Measurements from ENCODE around the gene CGB8.
A peak's percentile ranks its signal among the peaks of the same experiment; 100 is the strongest.
"Not testable (repeated sequence)": the region's sequence is repeated elsewhere in the genome, so short reads cannot be mapped to it uniquely, and the experiment has no call there.

The CGB8 gene

DNA sequence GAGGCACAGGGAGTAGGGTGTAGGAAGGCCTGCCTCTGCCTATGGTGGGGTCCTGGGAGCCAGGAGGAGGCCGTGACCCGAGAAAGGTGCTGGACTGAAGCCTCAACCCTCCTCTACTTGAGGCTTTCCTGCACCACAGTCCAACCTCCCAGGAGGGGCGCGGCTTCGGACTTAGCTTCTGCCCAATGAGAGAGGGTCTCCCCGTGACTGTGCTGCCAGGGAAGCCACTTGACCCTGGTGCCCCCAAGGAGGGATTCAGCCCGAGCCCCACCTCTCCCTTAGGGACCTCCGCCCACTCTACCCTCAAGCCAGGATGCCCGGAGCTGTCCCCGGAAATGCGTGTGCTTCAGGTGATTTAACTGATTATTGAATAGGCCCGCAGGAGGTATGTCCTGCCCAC is at the start of gene CGB8:
CGB8 (minus strand) TSS at position 101 of the 400 bp plus-strand sequence. CDS start 372 bp downstream, outside the sequence.
- not testable (repeated sequence) for DNase-seq

DNA sequence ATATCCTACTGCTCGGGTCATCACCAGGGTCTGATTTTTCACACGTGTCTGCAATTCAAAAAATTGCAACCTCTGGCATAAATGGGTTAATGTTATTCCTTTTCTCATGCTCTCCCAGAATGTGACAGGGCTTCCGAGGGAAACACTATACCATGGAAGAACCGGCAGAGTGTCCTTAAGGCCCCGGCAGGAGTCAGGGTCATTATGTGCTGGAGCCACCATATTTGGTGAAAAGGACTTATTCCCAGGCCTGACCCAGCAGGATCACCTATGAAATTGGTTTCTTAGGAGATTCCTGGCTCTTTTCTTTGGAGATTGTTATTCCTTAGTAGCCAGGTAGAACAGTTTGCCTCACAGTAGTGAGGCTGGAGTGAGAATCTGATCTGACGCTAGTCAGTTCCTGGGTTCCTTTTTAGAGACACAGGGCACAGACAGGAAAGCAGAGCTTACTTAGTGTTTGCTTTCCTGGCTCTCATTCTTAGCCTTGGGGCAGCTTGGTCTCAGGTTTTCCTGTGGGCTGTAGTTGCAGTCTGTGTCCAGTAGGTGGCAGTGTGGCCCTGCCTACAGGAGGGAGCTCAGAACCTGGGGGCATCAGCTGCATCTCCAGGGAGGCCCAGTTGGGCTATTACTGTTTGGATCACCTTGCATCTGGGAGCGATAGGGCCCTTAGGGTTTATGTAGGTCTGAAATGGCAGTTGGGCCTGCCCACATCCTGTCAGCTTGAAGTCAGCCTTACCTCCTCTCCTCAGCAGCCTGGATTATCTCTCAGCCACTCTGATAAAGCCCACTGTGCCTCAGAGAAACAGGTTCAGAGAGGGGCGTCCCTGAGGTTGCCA is 48.8 kb upstream of the CGB8 start:
- DNase-seq: peak; percentile 57

GRCh38 chr19:49094505-49095482 is 45.9 kb upstream of the CGB8 start:
- no peak for DNase-seq

- DNase-seq: no peak
These were observed 43.8 kb upstream of the CGB8 start for GRCh38 chr19:49092686-49093085.

- DNase-seq: no peak
These were observed 42.6 kb upstream of the CGB8 start for GRCh38 chr19:49091391-49092038.

GRCh38 chr19:49086296-49086695 is 37.4 kb upstream of the CGB8 start:
- no peak for DNase-seq

GRCh38 chr19:49085868-49086232 is 36.9 kb upstream of the CGB8 start:
- no peak for DNase-seq

- peak; percentile 96 for DNase-seq
These were observed 36.3 kb upstream of the CGB8 start, which contains the start of gene SNRNP70 for GRCh38 chr19:49085020-49085867. SNRNP70 (plus strand) TSS chr19:49085451; CDS start chr19:49086415, 964 bp downstream.

DNA sequence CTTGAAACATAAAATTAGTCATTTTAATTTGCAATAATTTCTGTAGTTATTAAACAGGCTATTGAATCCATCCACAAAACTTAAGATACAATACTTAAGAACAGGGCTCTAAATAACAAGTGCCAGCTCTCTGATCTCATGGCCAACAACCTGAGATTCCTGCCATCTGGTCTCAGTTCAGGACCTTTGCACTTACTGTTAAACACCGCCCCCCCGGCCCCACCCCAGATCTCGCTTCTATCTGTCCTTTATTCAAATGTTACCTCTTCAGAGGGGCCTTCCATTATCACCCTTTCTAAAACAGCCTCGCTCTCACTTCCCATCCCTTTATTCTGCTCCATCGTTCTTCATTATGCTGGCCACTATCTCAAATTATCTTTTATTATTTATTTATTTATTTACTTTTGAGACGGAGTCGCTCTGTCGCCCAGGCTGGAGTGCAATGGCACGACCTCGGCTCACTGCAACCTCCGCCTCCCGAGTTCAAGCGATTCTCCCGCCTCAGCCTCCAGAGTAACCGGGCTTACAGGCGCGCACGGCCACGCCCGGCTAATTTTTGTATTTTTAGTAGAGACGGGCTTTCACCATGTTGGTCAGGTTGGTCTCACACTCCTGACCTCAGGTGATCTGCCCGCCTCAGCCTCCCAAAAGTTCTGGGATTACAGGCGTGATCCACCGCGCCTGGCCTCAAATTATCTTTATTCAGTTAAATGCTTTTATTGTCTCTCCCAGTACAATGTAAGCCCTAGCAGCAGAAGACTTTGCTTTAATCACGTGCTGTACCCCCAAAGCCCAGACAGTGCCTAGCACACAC is 35.5 kb upstream of the CGB8 start:
- DNase-seq: no peak

DNA sequence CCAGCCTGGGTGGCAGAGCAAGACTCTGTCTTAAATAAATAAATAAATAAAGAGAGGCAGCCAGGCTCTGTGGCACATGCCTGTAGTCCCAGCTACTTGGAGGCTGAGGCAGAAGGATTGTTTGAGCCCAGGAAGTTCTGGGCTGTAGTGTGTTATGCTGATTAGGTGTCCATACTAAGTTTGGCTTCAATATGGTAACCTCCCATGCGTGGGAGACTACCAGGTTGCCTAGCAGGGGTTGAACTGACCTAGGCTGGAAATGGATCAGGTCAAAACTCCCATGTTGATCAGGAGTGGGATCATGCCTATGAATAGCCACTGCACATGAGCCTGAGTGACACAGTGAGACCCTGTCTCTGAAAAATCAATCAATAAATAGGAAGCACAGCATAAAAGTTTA is 32.4 kb upstream of the CGB8 start:
- DNase-seq: no peak

GRCh38 chr19:49080392-49080791 is 31.5 kb upstream of the CGB8 start:
- no peak for DNase-seq

DNA sequence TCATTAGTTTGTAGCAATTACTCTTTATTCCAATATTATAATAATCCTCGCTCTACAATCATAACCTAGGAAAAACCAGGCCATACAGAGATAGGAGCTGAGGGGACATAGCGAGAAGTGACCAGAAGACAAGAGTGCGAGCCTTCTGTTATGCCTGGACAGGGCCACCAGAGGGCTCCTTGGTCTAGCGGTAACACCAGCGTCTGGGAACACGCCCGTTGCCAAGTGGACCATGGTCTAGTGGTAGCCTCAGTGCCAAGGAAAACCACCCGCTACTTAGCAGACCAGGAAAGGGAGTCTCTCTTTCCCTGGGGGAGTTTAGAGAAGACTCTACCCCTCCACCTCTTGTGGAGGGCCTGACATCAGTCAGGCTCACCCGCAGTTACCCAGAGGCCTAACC is 26.0 kb upstream of the CGB8 start:
- DNase-seq: not testable (repeated sequence)

DNA sequence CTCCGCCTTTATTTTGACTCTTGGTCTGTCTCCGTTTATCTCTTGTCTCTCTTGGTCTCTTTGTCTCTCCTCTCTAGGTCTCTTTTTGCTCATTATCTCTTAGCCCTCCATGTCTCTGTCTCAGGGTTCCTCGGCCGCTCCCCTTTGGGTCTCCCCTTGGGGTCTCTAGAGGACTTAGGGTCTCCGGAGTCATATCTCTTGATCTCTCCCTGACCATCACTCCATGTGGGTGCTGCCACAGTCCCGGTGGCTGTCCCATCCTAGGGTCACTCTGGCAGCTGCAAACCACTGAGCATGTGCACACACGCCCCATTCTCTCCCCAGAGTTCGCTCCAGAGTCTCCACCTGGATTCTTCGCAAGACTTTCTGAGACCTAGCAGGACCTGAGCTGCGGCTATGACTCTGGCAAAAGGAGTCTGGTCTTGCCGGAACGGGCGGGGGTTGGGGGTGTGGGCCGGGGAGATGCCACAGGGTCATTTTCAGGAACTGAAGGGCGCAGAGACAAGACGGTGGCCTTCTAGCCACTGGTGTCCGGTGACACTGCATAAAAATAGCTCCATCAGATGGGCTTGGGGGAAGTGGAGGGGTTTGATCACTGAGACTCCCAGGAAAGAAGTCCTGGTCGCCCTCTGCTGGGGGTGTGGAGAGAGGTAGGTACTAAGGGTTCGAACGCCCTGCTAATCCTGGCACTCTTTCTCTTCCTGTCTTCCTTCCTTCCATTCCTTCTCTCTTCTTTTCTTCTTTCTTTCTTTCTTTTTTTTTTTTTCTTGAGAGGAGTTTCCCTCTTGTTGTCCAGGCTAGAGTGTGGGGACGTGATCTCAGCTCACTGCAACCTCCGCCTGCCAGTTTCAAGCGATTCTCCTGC is 24.8 kb upstream of the CGB8 start:
- no peak for DNase-seq

DNA sequence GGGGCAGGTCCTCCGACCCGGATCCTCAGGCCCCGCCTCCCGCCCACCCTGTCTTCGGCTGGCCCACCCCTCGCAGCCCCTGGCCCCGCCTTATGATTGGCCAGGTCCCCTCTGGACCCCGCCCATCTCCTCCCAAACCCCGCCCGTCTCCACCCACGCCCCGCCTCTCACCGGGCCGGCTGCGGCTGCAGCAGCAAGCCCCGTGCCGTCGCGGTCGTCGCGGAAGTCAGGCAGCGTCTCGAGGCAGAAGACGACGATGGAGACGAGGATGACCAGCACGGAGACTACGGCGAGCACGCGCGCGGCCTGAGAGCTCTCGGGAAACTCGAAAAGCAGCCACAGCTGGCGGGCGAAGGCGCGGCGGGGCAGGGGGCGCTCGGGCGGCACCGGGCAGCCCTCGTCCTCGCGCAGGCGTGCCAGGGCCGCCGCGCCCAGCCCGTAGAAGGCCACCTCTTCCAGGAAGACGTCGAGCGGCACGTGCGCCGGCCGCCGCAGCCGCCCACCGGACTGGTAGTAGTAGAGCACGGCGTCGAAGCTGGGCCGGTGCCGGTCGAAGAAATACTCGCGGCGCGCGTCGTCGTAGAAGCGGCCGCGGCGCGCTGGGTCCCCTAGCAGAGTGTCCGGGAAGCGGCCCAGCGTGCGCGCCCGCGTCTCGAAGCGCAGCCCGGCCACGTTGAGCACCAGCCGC is 23.1 kb upstream of the CGB8 start:
- no peak for DNase-seq

GRCh38 chr19:49070416-49070815 is 21.5 kb upstream of the CGB8 start:
- DNase-seq: no peak

- DNase-seq: no peak
These were observed 20.1 kb upstream of the CGB8 start for GRCh38 chr19:49069026-49069425.

DNA sequence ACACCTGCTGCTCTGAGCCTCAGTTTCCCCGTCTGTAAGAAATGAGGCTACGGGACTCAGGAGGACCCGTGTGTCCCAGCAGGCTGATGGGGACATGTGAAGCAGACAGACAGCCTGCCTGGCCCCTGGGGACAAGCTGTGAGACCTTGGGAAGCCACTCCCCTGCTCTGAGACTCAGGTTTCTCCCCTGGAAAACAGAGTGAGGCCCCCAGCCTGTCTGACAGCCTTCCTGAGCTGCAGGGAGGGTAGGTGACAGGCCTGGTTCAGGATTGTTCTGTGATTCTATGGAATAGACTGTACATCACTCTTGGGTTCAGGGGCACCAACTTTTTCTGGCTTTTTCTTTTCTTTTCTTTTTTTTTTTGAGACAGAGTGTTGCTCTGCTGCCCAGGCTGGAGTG is 18.6 kb upstream of the CGB8 start:
- DNase-seq: no peak

DNA sequence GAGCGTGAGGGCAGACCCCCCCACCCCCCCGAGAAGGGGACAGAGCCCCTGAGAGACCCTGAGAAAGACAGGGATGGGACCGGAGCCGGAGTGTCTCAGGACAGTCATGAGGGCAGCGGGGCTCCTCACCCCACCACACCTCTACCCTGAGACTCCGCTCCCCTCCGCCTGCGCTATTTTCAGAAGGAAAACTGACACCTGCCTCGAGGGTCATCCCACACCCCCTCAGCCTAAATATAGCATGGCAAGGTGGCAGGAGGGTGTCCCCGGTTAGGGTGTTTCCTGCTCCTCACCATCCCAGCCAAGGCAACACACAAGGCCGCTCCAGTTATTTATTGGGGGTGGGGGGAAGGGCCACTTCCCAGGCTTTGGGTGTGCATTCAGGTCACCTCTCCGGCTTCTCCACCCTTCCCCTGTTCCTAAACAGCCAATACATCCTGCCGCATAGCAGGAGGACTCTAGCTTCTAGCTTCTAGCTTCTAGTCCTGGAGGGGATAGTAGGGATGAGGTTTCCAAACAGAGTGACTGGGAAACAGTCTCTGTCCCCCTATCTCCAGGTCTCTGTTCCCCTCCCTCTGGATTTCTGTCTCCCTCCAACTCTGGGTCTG is 17.1 kb upstream of the CGB8 start:
- no peak for DNase-seq
